LNCaP clone FGC (cell line): ENCODE data around the gene CDH6.

Experiments
- DNase-seq: peaks from one replicate; pipeline ENCODE4 v3.0.0-alpha.2; 2011; ENCODE audit warnings: low read depth
- H3K4me3 ChIP-seq: 2 replicates; pipeline ENCODE4 v1.5.1; 2011; ENCODE audit warnings: mild to moderate bottlenecking, low read depth, low read length, control low read depth
- CTCF ChIP-seq: IDR thresholded peaks from 2 replicates; pipeline ENCODE4 v1.5.1; 2012; ENCODE audit warnings: mild to moderate bottlenecking; ENCODE audit not compliant: control insufficient read depth, insufficient read depth; ENCODE audit errors: extremely low read depth

Gene CDH6

GRCh38 chr5:31301833-31302232 lies 108.3 kb downstream of the CDH6 start:
- no peak overlapping the region for H3K4me3 ChIP-seq
- DNase-seq, result no peak
- TF ChIP-seq CTCF, result no peak

GRCh38 chr5:31303688-31304087 lies 110.2 kb downstream of the CDH6 start:
- no peak for TF ChIP-seq CTCF
- DNase-seq, result no peak
- H3K4me3 ChIP-seq, result no peak overlapping the region

GRCh38 chr5:31317665-31318064 lies 124.2 kb downstream of the CDH6 start:
- H3K4me3 ChIP-seq, result no peak overlapping the region
- no peak for DNase-seq
- TF ChIP-seq CTCF, result no peak

GRCh38 chr5:31319335-31319734 lies 125.8 kb downstream of the CDH6 start:
- no peak overlapping the region for H3K4me3 ChIP-seq
- DNase-seq, result no peak
- TF ChIP-seq CTCF, result no peak

GRCh38 chr5:31322946-31323345 lies 129.5 kb downstream of the CDH6 start:
- H3K4me3 ChIP-seq, result no peak overlapping the region
- no peak for DNase-seq
- no peak for TF ChIP-seq CTCF

GRCh38 chr5:31324842-31325241 lies 131.4 kb downstream of the CDH6 start:
- TF ChIP-seq CTCF, result no peak
- H3K4me3 ChIP-seq, result no peak overlapping the region
- no peak for DNase-seq

- DNase-seq, result no peak
- no peak for TF ChIP-seq CTCF
- H3K4me3 ChIP-seq, result no peak overlapping the region
Measured at GRCh38 chr5:31328040-31328733, 134.7 kb downstream of the CDH6 start.
